Measurements from ENCODE around the gene CCDC97.

DNA sequence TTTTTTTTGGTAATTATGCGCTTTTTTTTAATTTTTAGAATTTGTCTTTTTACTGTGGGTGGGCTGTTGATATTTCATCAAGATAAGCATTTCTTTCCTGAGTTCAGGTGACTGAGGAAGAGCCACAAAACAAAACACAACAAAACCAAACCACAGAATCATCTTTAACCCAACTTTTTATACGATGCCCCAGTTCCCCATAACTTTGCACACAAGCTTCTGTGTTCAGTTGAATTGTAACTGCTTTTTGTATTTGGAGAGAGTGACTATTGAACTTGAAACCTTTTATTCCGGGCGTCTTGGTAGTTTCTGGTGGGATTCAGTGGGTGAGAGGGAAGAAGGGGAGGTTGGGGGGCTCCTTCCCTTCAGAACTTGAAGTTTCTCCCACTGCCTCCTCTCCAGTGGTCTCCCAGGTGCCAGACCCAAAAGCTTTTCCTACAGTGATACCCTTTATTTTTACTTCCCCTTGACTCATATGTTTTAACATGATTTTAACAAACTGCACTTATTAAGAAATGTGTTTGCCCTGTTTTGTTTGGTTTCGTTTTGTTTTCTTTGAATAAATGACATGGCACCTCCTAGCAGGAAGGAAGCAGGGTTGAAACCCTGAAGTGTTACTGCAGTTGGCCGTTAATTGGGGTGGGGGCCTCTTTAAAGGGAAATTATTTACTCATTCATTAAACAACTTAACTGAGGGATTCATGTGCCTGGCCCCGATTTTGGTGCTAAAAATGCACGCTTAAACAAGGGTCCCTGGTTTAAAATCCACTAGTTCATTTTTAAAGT is 2.7 kb upstream of the CCDC97 start:
- TF ChIP-seq, protein P1, sequence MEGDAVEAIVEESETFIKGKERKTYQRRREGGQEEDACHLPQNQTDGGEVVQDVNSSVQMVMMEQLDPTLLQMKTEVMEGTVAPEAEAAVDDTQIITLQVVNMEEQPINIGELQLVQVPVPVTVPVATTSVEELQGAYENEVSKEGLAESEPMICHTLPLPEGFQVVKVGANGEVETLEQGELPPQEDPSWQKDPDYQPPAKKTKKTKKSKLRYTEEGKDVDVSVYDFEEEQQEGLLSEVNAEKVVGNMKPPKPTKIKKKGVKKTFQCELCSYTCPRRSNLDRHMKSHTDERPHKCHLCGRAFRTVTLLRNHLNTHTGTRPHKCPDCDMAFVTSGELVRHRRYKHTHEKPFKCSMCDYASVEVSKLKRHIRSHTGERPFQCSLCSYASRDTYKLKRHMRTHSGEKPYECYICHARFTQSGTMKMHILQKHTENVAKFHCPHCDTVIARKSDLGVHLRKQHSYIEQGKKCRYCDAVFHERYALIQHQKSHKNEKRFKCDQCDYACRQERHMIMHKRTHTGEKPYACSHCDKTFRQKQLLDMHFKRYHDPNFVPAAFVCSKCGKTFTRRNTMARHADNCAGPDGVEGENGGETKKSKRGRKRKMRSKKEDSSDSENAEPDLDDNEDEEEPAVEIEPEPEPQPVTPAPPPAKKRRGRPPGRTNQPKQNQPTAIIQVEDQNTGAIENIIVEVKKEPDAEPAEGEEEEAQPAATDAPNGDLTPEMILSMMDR (IDR thresholded peaks at IDR 0.05) = no peak
- no peak for TF ChIP-seq POLR2AphosphoS5 (IDR thresholded peaks at IDR 0.05)
- no peak for TF ChIP-seq EP300 (IDR thresholded peaks at IDR 0.05; ENCODE audit: low read depth)
